RWPE2 (cell line): ENCODE results near the gene PAFAH2.

Experiments used
- ATAC-seq: fragments of 200-7000 bp; cut with Tn5 transposase; 3 replicates; pipeline ENCODE4 v1.9.1; 2021; ENCODE audit warnings: low read depth
- DNase-seq: peaks from one replicate; pipeline ENCODE4 v3.0.0-alpha.2; 2020; ENCODE audit warnings: low spot score
- H3K27ac ChIP-seq: fragments of 450-650 bp; 2 replicates; pipeline ENCODE4 v1.5.1; 2017; ENCODE audit warnings: mild to moderate bottlenecking; ENCODE audit not compliant: poor library complexity, severe bottlenecking
- H3K27me3 ChIP-seq: fragments of 250-450 bp; sonication (Bioruptor Pico); 2 replicates; pipeline ENCODE4 v1.5.1; 2021; ENCODE audit warnings: mild to moderate bottlenecking, moderate library complexity; ENCODE audit not compliant: insufficient read depth, poor library complexity, severe bottlenecking
- H3K36me3 ChIP-seq: fragments of 250-450 bp; sonication (Bioruptor Pico); 2 replicates; pipeline ENCODE4 v1.5.1; 2020; ENCODE audit warnings: low read depth, mild to moderate bottlenecking, moderate library complexity
- H3K4me1 ChIP-seq: fragments of 250-450 bp; sonication (Bioruptor Pico); 2 replicates; pipeline ENCODE4 v1.5.1; 2021; ENCODE audit warnings: mild to moderate bottlenecking, moderate library complexity; ENCODE audit not compliant: insufficient read depth, poor library complexity, severe bottlenecking
- H3K4me3 ChIP-seq: fragments of 250-450 bp; sonication (Bioruptor Pico); 2 replicates; pipeline ENCODE4 v1.5.1; 2021; ENCODE audit warnings: mild to moderate bottlenecking, moderate library complexity; ENCODE audit not compliant: severe bottlenecking
- H3K9me3 ChIP-seq: fragments of 250-450 bp; sonication (Bioruptor Pico); 2 replicates; pipeline ENCODE4 v1.5.1; 2021; ENCODE audit warnings: mild to moderate bottlenecking, moderate library complexity; ENCODE audit not compliant: severe bottlenecking
- TF ChIP-seq, protein P1 (sequence below): fragments of 450-650 bp; IDR thresholded peaks from one replicate; pipeline ENCODE4 v1.5.1; 2017; ENCODE audit warnings: mild to moderate bottlenecking, moderate library complexity; ENCODE audit not compliant: poor library complexity, severe bottlenecking

The PAFAH2 gene

DNA sequence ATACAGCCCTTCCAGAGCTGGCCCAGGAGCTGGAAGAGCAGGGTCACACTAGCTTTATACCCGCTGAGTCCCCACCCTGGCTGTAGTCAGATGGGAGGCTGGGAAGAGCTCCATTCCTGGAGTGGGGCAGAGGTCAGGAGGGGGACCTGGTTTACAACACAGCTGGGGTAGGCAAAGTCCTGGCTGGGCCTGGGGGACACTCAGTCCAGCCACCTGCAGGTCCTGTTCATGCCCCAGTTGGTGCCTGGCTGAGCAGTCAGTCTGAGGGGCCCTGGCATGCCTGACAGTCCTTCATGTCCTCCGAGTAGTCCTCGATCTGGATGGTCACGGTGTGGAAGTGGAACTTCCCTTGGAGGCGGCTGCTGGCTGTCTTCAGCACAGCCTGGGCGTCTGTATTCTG lies 41.0 kb upstream of the PAFAH2 start:
- no peak overlapping the region for H3K4me3 ChIP-seq
- peaks cover 1% of the 10 kb centered on the region for H3K27me3 ChIP-seq
- H3K4me1 ChIP-seq: peaks cover 6% of the 10 kb centered on the region
- H3K36me3 ChIP-seq: no peaks in the 10 kb centered on the region
- no peaks in the 10 kb centered on the region for H3K9me3 ChIP-seq
- no peak overlapping the region for H3K27ac ChIP-seq
- TF ChIP-seq, protein P1, sequence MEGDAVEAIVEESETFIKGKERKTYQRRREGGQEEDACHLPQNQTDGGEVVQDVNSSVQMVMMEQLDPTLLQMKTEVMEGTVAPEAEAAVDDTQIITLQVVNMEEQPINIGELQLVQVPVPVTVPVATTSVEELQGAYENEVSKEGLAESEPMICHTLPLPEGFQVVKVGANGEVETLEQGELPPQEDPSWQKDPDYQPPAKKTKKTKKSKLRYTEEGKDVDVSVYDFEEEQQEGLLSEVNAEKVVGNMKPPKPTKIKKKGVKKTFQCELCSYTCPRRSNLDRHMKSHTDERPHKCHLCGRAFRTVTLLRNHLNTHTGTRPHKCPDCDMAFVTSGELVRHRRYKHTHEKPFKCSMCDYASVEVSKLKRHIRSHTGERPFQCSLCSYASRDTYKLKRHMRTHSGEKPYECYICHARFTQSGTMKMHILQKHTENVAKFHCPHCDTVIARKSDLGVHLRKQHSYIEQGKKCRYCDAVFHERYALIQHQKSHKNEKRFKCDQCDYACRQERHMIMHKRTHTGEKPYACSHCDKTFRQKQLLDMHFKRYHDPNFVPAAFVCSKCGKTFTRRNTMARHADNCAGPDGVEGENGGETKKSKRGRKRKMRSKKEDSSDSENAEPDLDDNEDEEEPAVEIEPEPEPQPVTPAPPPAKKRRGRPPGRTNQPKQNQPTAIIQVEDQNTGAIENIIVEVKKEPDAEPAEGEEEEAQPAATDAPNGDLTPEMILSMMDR: no peak
- ATAC-seq (no peak), DNase-seq (no peak)

DNA sequence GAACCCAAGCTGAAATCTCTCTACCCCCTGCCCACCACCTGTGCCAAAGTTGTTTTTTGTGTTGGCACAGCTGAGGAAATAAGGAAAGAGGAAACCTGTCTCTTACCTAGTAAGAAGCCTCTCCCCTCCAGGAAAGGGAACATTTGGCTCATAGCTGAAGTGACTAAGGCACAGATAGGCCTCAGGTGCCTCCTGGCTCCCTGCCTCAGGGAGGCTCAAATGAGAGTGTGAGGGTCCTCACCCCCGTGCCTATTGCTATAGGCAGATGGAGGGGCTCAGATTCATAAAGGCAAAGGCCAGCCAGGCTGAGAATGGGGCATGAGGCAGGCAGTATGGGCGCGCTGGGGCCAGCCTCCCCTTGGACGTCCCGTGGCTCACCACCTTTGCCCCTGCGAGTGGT lies 40.6 kb upstream of the PAFAH2 start:
- peaks cover 6% of the 10 kb centered on the region for H3K4me1 ChIP-seq
- DNase-seq (no peak), ATAC-seq (no peak)
- H3K27me3 ChIP-seq: no peaks in the 10 kb centered on the region
- no peak overlapping the region for H3K4me3 ChIP-seq
- H3K9me3 ChIP-seq: no peaks in the 10 kb centered on the region
- TF ChIP-seq, protein P1: no peak
- no peaks in the 10 kb centered on the region for H3K36me3 ChIP-seq
- H3K27ac ChIP-seq: no peak overlapping the region

DNA sequence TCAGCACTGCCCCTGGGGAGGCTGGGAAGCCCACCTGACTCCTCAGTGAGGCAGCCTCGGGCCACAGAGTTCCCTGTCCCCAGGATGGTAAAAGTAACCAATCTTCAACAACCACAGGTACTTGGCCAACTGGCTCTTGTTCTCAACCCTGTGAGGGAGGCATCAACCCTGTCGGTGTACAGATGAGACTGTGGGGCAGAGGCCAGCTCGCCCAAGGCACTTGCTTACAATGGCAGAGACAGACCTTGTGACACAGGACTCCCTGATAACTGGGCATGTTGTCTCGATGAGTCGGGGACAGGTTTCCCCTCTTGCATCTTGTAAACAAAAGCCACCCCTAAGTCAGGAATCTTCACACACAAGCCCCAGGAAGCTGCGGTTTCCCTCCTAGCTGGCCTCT lies 40.0 kb upstream of the PAFAH2 start:
- no peaks in the 10 kb centered on the region for H3K36me3 ChIP-seq
- H3K27me3 ChIP-seq: no peaks in the 10 kb centered on the region
- no peak for DNase-seq
- no peak overlapping the region for H3K27ac ChIP-seq
- H3K9me3 ChIP-seq: no peaks in the 10 kb centered on the region
- H3K4me1 ChIP-seq: peaks cover 6% of the 10 kb centered on the region
- TF ChIP-seq, protein P1: no peak
- ATAC-seq: no peak
- H3K4me3 ChIP-seq: no peak overlapping the region

DNA sequence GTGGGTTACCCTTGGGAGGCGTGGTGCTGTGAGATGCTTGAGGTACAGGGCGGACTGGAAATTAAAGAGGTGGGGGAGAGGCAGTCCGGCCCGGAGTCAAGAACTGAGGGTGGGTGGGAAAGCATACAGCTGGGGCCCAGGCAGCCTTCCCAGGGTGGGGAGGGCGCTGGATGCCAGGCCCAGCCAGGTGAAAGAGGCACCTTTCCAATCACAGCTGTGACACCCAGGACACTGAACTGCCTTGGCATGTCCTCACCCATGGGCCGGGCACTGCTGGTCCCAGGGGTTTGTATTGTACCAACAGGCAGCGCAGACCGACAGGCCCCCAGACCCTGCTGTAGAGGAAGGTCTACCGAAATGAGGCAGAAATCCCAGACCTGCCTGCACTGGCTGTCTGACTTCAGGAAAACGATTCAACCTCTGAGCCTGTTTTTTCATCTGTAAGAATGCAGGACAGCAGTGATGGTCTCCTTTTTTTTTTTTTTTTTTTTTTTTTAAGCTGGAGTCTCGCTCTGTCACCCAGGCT lies 39.0 kb upstream of the PAFAH2 start:
- no peaks in the 10 kb centered on the region for H3K9me3 ChIP-seq
- H3K36me3 ChIP-seq: no peaks in the 10 kb centered on the region
- H3K4me3 ChIP-seq: no peak overlapping the region
- H3K27ac ChIP-seq: no peak overlapping the region
- ATAC-seq: no peak
- H3K27me3 ChIP-seq: no peaks in the 10 kb centered on the region
- no peak for DNase-seq
- peaks cover 6% of the 10 kb centered on the region for H3K4me1 ChIP-seq
- TF ChIP-seq, protein P1: no peak

DNA sequence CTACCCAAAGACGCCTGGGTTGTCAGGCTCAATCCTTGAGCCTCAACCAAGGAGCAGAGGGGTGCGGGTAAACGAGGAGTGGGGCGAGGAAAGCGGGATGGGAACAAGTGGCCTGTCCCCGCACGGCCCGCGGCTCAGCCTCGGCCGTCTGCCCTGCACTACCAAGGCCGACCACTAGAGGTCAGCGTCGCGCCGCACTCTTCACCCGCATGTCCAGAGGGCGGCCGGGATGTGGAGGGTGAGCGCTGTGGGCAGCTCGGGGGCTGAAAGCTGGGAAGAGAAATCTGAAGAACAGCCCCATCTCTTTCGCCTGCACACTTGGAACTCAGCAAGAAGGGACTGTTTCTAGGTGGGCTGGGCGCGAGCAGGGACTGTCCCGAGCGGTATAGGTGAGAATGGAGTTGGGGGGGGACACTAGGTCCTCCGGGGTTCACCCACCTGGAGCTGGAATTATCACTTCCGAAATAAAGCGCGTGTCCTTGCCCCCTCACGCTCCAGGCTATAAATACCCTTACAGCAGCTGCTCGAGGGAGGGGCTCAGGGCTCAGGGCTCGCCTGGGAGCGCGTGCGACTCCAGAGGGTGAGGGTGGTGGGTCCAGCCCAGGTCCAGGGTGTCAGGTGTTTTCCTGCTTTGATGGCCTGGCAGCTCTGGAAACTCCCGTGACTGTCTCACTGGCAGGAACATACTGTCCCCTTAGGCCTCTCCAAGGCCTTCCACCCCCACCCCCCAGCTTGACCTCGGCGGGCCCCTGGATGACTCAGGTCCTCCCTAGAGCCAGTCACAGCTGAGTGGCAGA lies 38.3 kb upstream of the PAFAH2 start:
- peak overlapping the region; percentile 33 for H3K27ac ChIP-seq
- no peaks in the 10 kb centered on the region for H3K27me3 ChIP-seq
- peak overlapping the region; percentile 79 for H3K4me3 ChIP-seq
- DNase-seq: no peak
- TF ChIP-seq, protein P1: peak; percentile 95
- peak; percentile 77 for ATAC-seq
- peaks cover 6% of the 10 kb centered on the region for H3K4me1 ChIP-seq
- H3K36me3 ChIP-seq: no peaks in the 10 kb centered on the region
- H3K9me3 ChIP-seq: no peaks in the 10 kb centered on the region
